ENCODE data around the gene SEMA6B. TPM values are rescaled to one million over a fixed set of nuclear protein-coding genes. Genes with fewer than 3 reads are reported as not detected.
A peak's percentile ranks its signal among the peaks of the same experiment; 100 is the strongest.
"Not testable (repeated sequence)": the region's sequence is repeated elsewhere in the genome, so short reads cannot be mapped to it uniquely, and the experiment has no call there.

Gene SEMA6B
- total and polyA plus RNA-seq, 4 donors = 8.7 to 66.8 (median 38.9) TPM

GRCh38 chr19:4597975-4598671 lies 38.6 kb upstream of the SEMA6B start:
- H3K27ac ChIP-seq (ENCODE audit: low read depth, low read length) = no peak overlapping the region
- peaks cover 21% of the 10 kb centered on the region for H3K27me3 ChIP-seq (ENCODE audit: control insufficient read depth, insufficient read depth, low read length)
- H3K9me3 ChIP-seq (ENCODE audit: control insufficient read depth, insufficient read depth, low read length) = no peaks in the 10 kb centered on the region
- peaks cover 18% of the 10 kb centered on the region for H3K4me1 ChIP-seq (ENCODE audit: control insufficient read depth, insufficient read depth, low read length)
- H3K4me3 ChIP-seq (ENCODE audit: low read depth, low read length) = peak overlapping the region; percentile 0
- H3K36me3 ChIP-seq (ENCODE audit: control insufficient read depth, insufficient read depth, low read length) = no peaks in the 10 kb centered on the region
- peak in 2 of 6 donors; percentile 49 to 72 for DNase-seq (ENCODE audit: low read depth in 4 of 6, low spot score in 6 of 6)
- 0% methylated on average over 20 of the region's 32 CpGs for WGBS (ENCODE audit: insufficient coverage)

- no peak overlapping the region for H3K4me3 ChIP-seq (ENCODE audit: low read depth, low read length)
- WGBS (ENCODE audit: insufficient coverage) = 6% methylated on average over 16 of the region's 27 CpGs
These were observed 37.9 kb upstream of the SEMA6B start for GRCh38 chr19:4597278-4597974.

GRCh38 chr19:4596033-4596904 lies 36.8 kb upstream of the SEMA6B start:
- Histone ChIP-seq H3K27ac (ENCODE audit: low read depth, low read length) (no peak overlapping the region), H3K27me3 (ENCODE audit: control insufficient read depth, insufficient read depth, low read length) (peaks cover 21% of the 10 kb centered on the region)
- 39% methylated on average over 13 of the region's 21 CpGs for WGBS (ENCODE audit: insufficient coverage)

More at GRCh38 chr19:4597278-4597974, 37.9 kb upstream of the SEMA6B start:
- peaks cover 18% of the 10 kb centered on the region for H3K4me1 ChIP-seq (ENCODE audit: control insufficient read depth, insufficient read depth, low read length)
- no peaks in the 10 kb centered on the region for H3K36me3 ChIP-seq (ENCODE audit: control insufficient read depth, insufficient read depth, low read length)
- H3K27ac ChIP-seq (ENCODE audit: low read depth, low read length) = no peak overlapping the region
- peak in 2 of 6 donors; percentile 13 to 42 for DNase-seq (ENCODE audit: low read depth in 4 of 6, low spot score in 6 of 6)
- no peaks in the 10 kb centered on the region for H3K9me3 ChIP-seq (ENCODE audit: control insufficient read depth, insufficient read depth, low read length)
- H3K27me3 ChIP-seq (ENCODE audit: control insufficient read depth, insufficient read depth, low read length) = peaks cover 21% of the 10 kb centered on the region

GRCh38 chr19:4595158-4595557 lies 35.7 kb upstream of the SEMA6B start:
- H3K27ac ChIP-seq (ENCODE audit: low read depth, low read length); H3K36me3 ChIP-seq (ENCODE audit: control insufficient read depth, insufficient read depth, low read length); DNase-seq (ENCODE audit: low read depth in 4 of 6, low spot score in 6 of 6); H3K4me3 ChIP-seq (ENCODE audit: low read depth, low read length); H3K9me3 ChIP-seq (ENCODE audit: control insufficient read depth, insufficient read depth, low read length): not testable (repeated sequence)
- peaks cover 21% of the 10 kb centered on the region for H3K27me3 ChIP-seq (ENCODE audit: control insufficient read depth, insufficient read depth, low read length)
- no CpG with 5 or more reads among the region's 9 CpGs for WGBS (ENCODE audit: insufficient coverage)
- peaks cover 18% of the 10 kb centered on the region for H3K4me1 ChIP-seq (ENCODE audit: control insufficient read depth, insufficient read depth, low read length)

More at GRCh38 chr19:4596033-4596904, 36.8 kb upstream of the SEMA6B start:
- Histone ChIP-seq H3K9me3 (ENCODE audit: control insufficient read depth, insufficient read depth, low read length) (no peaks in the 10 kb centered on the region), H3K4me3 (ENCODE audit: low read depth, low read length) (no peak overlapping the region), H3K4me1 (ENCODE audit: control insufficient read depth, insufficient read depth, low read length) (peaks cover 18% of the 10 kb centered on the region), H3K36me3 (ENCODE audit: control insufficient read depth, insufficient read depth, low read length) (no peaks in the 10 kb centered on the region)
- no peak for DNase-seq (ENCODE audit: low read depth in 4 of 6, low spot score in 6 of 6)

GRCh38 chr19:4594201-4594600 lies 34.7 kb upstream of the SEMA6B start:
- Histone ChIP-seq H3K27ac (ENCODE audit: low read depth, low read length) (no peak overlapping the region), H3K4me3 (ENCODE audit: low read depth, low read length) (no peak overlapping the region), H3K36me3 (ENCODE audit: control insufficient read depth, insufficient read depth, low read length) (no peaks in the 10 kb centered on the region), H3K4me1 (ENCODE audit: control insufficient read depth, insufficient read depth, low read length) (peaks cover 18% of the 10 kb centered on the region), H3K27me3 (ENCODE audit: control insufficient read depth, insufficient read depth, low read length) (peaks cover 19% of the 10 kb centered on the region), H3K9me3 (ENCODE audit: control insufficient read depth, insufficient read depth, low read length) (no peaks in the 10 kb centered on the region)
- no peak for DNase-seq (ENCODE audit: low read depth in 4 of 6, low spot score in 6 of 6)
- 57% methylated on average over 6 of the region's 9 CpGs for WGBS (ENCODE audit: insufficient coverage)

- H3K9me3 ChIP-seq (ENCODE audit: control insufficient read depth, insufficient read depth, low read length) = no peaks in the 10 kb centered on the region
- H3K4me1 ChIP-seq (ENCODE audit: control insufficient read depth, insufficient read depth, low read length) = peaks cover 12% of the 10 kb centered on the region
- no peak overlapping the region for H3K27ac ChIP-seq (ENCODE audit: low read depth, low read length)
- H3K4me3 ChIP-seq (ENCODE audit: low read depth, low read length) = no peak overlapping the region
- DNase-seq (ENCODE audit: low read depth in 4 of 6, low spot score in 6 of 6) = no peak
- no peaks in the 10 kb centered on the region for H3K36me3 ChIP-seq (ENCODE audit: control insufficient read depth, insufficient read depth, low read length)
- H3K27me3 ChIP-seq (ENCODE audit: control insufficient read depth, insufficient read depth, low read length) = peaks cover 14% of the 10 kb centered on the region
- WGBS (ENCODE audit: insufficient coverage) = 83% methylated on average over 1 of the region's 6 CpGs
These were observed 33.9 kb upstream of the SEMA6B start for GRCh38 chr19:4593409-4593851.

- Histone ChIP-seq H3K27ac (ENCODE audit: low read depth, low read length) (no peak overlapping the region), H3K27me3 (ENCODE audit: control insufficient read depth, insufficient read depth, low read length) (peaks cover 9% of the 10 kb centered on the region), H3K36me3 (ENCODE audit: control insufficient read depth, insufficient read depth, low read length) (no peaks in the 10 kb centered on the region), H3K9me3 (ENCODE audit: control insufficient read depth, insufficient read depth, low read length) (no peaks in the 10 kb centered on the region), H3K4me3 (ENCODE audit: low read depth, low read length) (no peak overlapping the region), H3K4me1 (ENCODE audit: control insufficient read depth, insufficient read depth, low read length) (peaks cover 5% of the 10 kb centered on the region)
- no peak for DNase-seq (ENCODE audit: low read depth in 4 of 6, low spot score in 6 of 6)
- WGBS (ENCODE audit: insufficient coverage) = 60% methylated on average over 1 of the region's 5 CpGs
These were observed 33.0 kb upstream of the SEMA6B start for GRCh38 chr19:4592445-4592844.

GRCh38 chr19:4591320-4591719 lies 31.8 kb upstream of the SEMA6B start:
- Histone ChIP-seq H3K36me3 (ENCODE audit: control insufficient read depth, insufficient read depth, low read length) (no peaks in the 10 kb centered on the region), H3K4me1 (ENCODE audit: control insufficient read depth, insufficient read depth, low read length) (no peaks in the 10 kb centered on the region), H3K9me3 (ENCODE audit: control insufficient read depth, insufficient read depth, low read length) (no peaks in the 10 kb centered on the region), H3K27me3 (ENCODE audit: control insufficient read depth, insufficient read depth, low read length) (peaks cover under 1% of the 10 kb centered on the region), H3K27ac (ENCODE audit: low read depth, low read length) (no peak overlapping the region), H3K4me3 (ENCODE audit: low read depth, low read length) (no peak overlapping the region)
- DNase-seq (ENCODE audit: low read depth in 4 of 6, low spot score in 6 of 6) = no peak
- 17% methylated on average over 1 of the region's 6 CpGs for WGBS (ENCODE audit: insufficient coverage)

GRCh38 chr19:4590559-4590958 lies 31.1 kb upstream of the SEMA6B start:
- H3K27me3 ChIP-seq (ENCODE audit: control insufficient read depth, insufficient read depth, low read length) = no peaks in the 10 kb centered on the region
- 81% methylated on average over 8 of the region's 9 CpGs for WGBS (ENCODE audit: insufficient coverage)
- no peak overlapping the region for H3K27ac ChIP-seq (ENCODE audit: low read depth, low read length)
- H3K36me3 ChIP-seq (ENCODE audit: control insufficient read depth, insufficient read depth, low read length) = no peaks in the 10 kb centered on the region
- DNase-seq (ENCODE audit: low read depth in 4 of 6, low spot score in 6 of 6) = no peak
- no peaks in the 10 kb centered on the region for H3K9me3 ChIP-seq (ENCODE audit: control insufficient read depth, insufficient read depth, low read length)
- no peaks in the 10 kb centered on the region for H3K4me1 ChIP-seq (ENCODE audit: control insufficient read depth, insufficient read depth, low read length)
- H3K4me3 ChIP-seq (ENCODE audit: low read depth, low read length) = no peak overlapping the region
